MM.1S (cell line): Measurements from ENCODE around the gene SPDEF.

Experiments
- DNase-seq: peaks from one replicate; pipeline ENCODE4 v3.0.0-alpha.2; 2015
- H2AFZ ChIP-seq: fragments of 300-600 bp; sonication (generic); 2 replicates; pipeline ENCODE4 v1.6.0; 2016; ENCODE audit warnings: antibody characterized with exemption, low read length
- H3F3A ChIP-seq: fragments of 300-600 bp; sonication (generic); 2 replicates; pipeline ENCODE4 v1.6.1; 2016; ENCODE audit warnings: mild to moderate bottlenecking, antibody characterized with exemption, low read length, moderate library complexity, mixed read lengths; ENCODE audit not compliant: insufficient read depth
- H3K27ac ChIP-seq: fragments of 300-600 bp; sonication (generic); 2 replicates; pipeline ENCODE4 v1.5.1; 2016; ENCODE audit warnings: mild to moderate bottlenecking, low read length
- H3K27me3 ChIP-seq: fragments of 300-600 bp; sonication (generic); replicated peaks from 2 replicates; pipeline ENCODE4 v1.6.0; 2016; ENCODE audit warnings: low read length; ENCODE audit not compliant: insufficient read depth
- H3K36me3 ChIP-seq: fragments of 300-600 bp; sonication (generic); replicated peaks from 2 replicates; pipeline ENCODE4 v1.6.1; 2016; ENCODE audit warnings: mild to moderate bottlenecking, low read length, mixed read lengths; ENCODE audit not compliant: insufficient read depth
- H3K4me1 ChIP-seq: fragments of 300-600 bp; sonication (generic); 2 replicates; pipeline ENCODE4 v1.6.1; 2016; ENCODE audit warnings: low read length, mixed read lengths
- H3K4me2 ChIP-seq: fragments of 300-600 bp; sonication (generic); 2 replicates; pipeline ENCODE4 v1.6.0; 2016; ENCODE audit warnings: low read depth, low read length
- H3K4me3 ChIP-seq: fragments of 300-600 bp; sonication (generic); 2 replicates; pipeline ENCODE4 v1.5.1; 2016; ENCODE audit warnings: low read length, mixed read lengths
- H3K79me2 ChIP-seq: fragments of 300-600 bp; sonication (generic); 2 replicates; pipeline ENCODE4 v1.6.1; 2016; ENCODE audit warnings: mixed run types, low read length, mixed read lengths
- H3K9ac ChIP-seq: fragments of 300-600 bp; sonication (generic); 2 replicates; pipeline ENCODE4 v1.6.1; 2016; ENCODE audit warnings: low read length, mixed read lengths
- H3K9me2 ChIP-seq: fragments of 300-600 bp; sonication (generic); replicated peaks from 2 replicates; pipeline ENCODE4 v1.6.1; 2016; ENCODE audit warnings: mild to moderate bottlenecking, low read length, mixed read lengths; ENCODE audit not compliant: insufficient read depth
- H3K9me3 ChIP-seq: fragments of 300-600 bp; sonication (generic); replicated peaks from 2 replicates; pipeline ENCODE4 v1.6.1; 2016; ENCODE audit warnings: mild to moderate bottlenecking, low read length, mixed read lengths; ENCODE audit not compliant: insufficient read depth
- H4K20me1 ChIP-seq: fragments of 300-600 bp; sonication (generic); 2 replicates; pipeline ENCODE4 v1.6.1; 2016; ENCODE audit warnings: mild to moderate bottlenecking, low read length, moderate library complexity, mixed read lengths; ENCODE audit not compliant: insufficient read depth
- CTCF ChIP-seq: fragments of 300-600 bp; sonication (generic); IDR thresholded peaks from 2 replicates; pipeline ENCODE4 v1.5.1; 2016; ENCODE audit warnings: antibody characterized with exemption, low read length, mixed read lengths
- EZH2 ChIP-seq: fragments of 300-600 bp; sonication (generic); optimal IDR thresholded peaks from 2 replicates; pipeline ENCODE3; 2017; ENCODE audit warnings: low read depth, mild to moderate bottlenecking, antibody characterized with exemption, low read length, mixed read lengths
- EZH2phosphoT487 ChIP-seq: fragments of 300-600 bp; sonication (generic); IDR thresholded peaks from 2 replicates; pipeline ENCODE4 v1.6.1; 2018; ENCODE audit warnings: antibody characterized with exemption, low read length

Gene SPDEF

GRCh38 chr6:34543421-34543820 lies 12.7 kb downstream of the SPDEF start:
- no peak overlapping the region for H3K27ac ChIP-seq
- no peaks in the 10 kb centered on the region for H3K9me2 ChIP-seq
- H3K27me3 ChIP-seq = peaks cover 14% of the 10 kb centered on the region
- H3K36me3 ChIP-seq = no peaks in the 10 kb centered on the region
- no peaks in the 10 kb centered on the region for H3F3A ChIP-seq
- no peaks in the 10 kb centered on the region for H3K9me3 ChIP-seq
- H3K4me3 ChIP-seq = no peak overlapping the region
- no peaks in the 10 kb centered on the region for H3K4me1 ChIP-seq
- no peak overlapping the region for H3K9ac ChIP-seq
- H4K20me1 ChIP-seq = no peaks in the 10 kb centered on the region
- no peaks in the 10 kb centered on the region for H3K79me2 ChIP-seq
- H2AFZ ChIP-seq = no peak overlapping the region
- no peak for DNase-seq
- H3K4me2 ChIP-seq = no peak overlapping the region
- TF ChIP-seq EZH2phosphoT487 (no peak), EZH2 (no peak), CTCF (no peak)

GRCh38 chr6:34540841-34541240 lies 15.3 kb downstream of the SPDEF start:
- Histone ChIP-seq H3K4me3 (no peak overlapping the region), H3K9me2 (no peaks in the 10 kb centered on the region), H3K4me1 (no peaks in the 10 kb centered on the region), H3K9me3 (no peaks in the 10 kb centered on the region), H2AFZ (no peak overlapping the region), H4K20me1 (no peaks in the 10 kb centered on the region), H3K4me2 (no peak overlapping the region), H3K9ac (no peak overlapping the region), H3K27ac (no peak overlapping the region), H3F3A (no peaks in the 10 kb centered on the region), H3K36me3 (no peaks in the 10 kb centered on the region), H3K27me3 (peaks cover 14% of the 10 kb centered on the region), H3K79me2 (no peaks in the 10 kb centered on the region)
- TF ChIP-seq CTCF = no peak
- no peak for TF ChIP-seq EZH2phosphoT487
- no peak for TF ChIP-seq EZH2
- no peak for DNase-seq

DNA sequence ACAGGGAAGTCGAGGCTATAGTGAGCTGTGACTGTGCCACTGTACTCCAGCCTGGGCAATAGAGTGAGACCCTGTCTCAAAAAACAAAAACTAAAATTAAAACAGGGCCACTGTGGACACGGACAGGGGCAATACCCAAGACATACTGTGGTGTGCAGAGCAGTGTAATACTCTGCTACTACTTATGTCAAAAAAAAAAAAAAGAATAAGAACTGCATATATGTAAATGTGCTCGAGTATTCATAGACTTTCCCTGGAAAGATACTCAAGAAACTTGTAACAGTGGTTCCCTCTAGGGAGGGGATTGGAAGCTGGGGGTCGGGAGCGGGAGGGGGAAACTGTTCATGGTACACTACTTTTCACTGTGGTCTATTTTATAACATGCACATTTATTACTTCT lies 15.9 kb downstream of the SPDEF start:
- no peaks in the 10 kb centered on the region for H3K9me2 ChIP-seq
- no peak overlapping the region for H3K27ac ChIP-seq
- H4K20me1 ChIP-seq = no peaks in the 10 kb centered on the region
- H3K36me3 ChIP-seq = no peaks in the 10 kb centered on the region
- H3K9me3 ChIP-seq = no peaks in the 10 kb centered on the region
- H2AFZ ChIP-seq = no peak overlapping the region
- H3K27me3 ChIP-seq = peaks cover 11% of the 10 kb centered on the region
- no peak overlapping the region for H3K4me2 ChIP-seq
- H3K9ac ChIP-seq = no peak overlapping the region
- no peaks in the 10 kb centered on the region for H3K79me2 ChIP-seq
- DNase-seq = no peak
- no peak overlapping the region for H3K4me3 ChIP-seq
- H3K4me1 ChIP-seq = no peaks in the 10 kb centered on the region
- no peaks in the 10 kb centered on the region for H3F3A ChIP-seq
- TF ChIP-seq CTCF (no peak), EZH2 (no peak), EZH2phosphoT487 (no peak)
